ENCODE results near the gene CSTPP1. TPM values are rescaled to one million over a fixed set of nuclear protein-coding genes. Genes with fewer than 3 reads are reported as not detected.

CSTPP1 gene
- total and polyA plus RNA-seq, 2 of the 8 experiments (the other 6 are each of a cell fraction or from before 2014, with no cell fraction given), result 24.2 to 28.7 TPM

GRCh38 chr11:47149782-47150181 lies 213.2 kb downstream of the CSTPP1 start (continued):
- TF ChIP-seq GABPA (IDR thresholded peaks at IDR 0.05; ENCODE audit: borderline replicate concordance, insufficient read depth, low read length), result no peak
- no peak for TF ChIP-seq RFX5 (IDR thresholded peaks at IDR 0.05; ENCODE audit: borderline replicate concordance, low read depth, low read length)
